Endodermal cell (in vitro differentiated cells): ENCODE data around the gene MPST. TPM values are rescaled to one million over a fixed set of nuclear protein-coding genes. Genes with fewer than 3 reads are reported as not detected.

ENCODE experiments used
- DNase-seq: peaks from one replicate; pipeline ENCODE4 v3.0.0-alpha.2; 2017
- H3K27ac ChIP-seq: 2 replicates; pipeline ENCODE4 v1.5.1; 2013; ENCODE audit warnings: mild to moderate bottlenecking, low read depth, low read length, moderate library complexity
- H3K27me3 ChIP-seq: 2 replicates; pipeline ENCODE4 v1.6.1; 2013; ENCODE audit warnings: mild to moderate bottlenecking, low read length, moderate library complexity; ENCODE audit not compliant: insufficient read depth, control insufficient read depth, poor library complexity, severe bottlenecking
- H3K36me3 ChIP-seq: 2 replicates; pipeline ENCODE4 v1.7.0; 2013; ENCODE audit warnings: mild to moderate bottlenecking, low read length, moderate library complexity; ENCODE audit not compliant: control insufficient read depth, insufficient read depth
- H3K4me1 ChIP-seq: one replicate; pipeline ENCODE4 v1.7.0; 2013; ENCODE audit warnings: low read length; ENCODE audit not compliant: control insufficient read depth, insufficient read depth
- H3K4me3 ChIP-seq: 2 replicates; pipeline ENCODE4 v1.5.1; 2013; ENCODE audit warnings: mild to moderate bottlenecking, low read length, moderate library complexity
- H3K9ac ChIP-seq: 2 replicates; pipeline ENCODE4 v1.6.1; 2013; ENCODE audit warnings: mild to moderate bottlenecking, low read length, moderate library complexity; ENCODE audit not compliant: poor library complexity, severe bottlenecking; ENCODE audit errors: extremely low read depth
- H3K9me3 ChIP-seq: 2 replicates; pipeline ENCODE4 v1.6.1; 2013; ENCODE audit warnings: mild to moderate bottlenecking, low read length, moderate library complexity; ENCODE audit not compliant: control insufficient read depth
- H3K27ac Mint-ChIP-seq: 2 replicates; pipeline ENCODE4 v1.8.0; 2020; ENCODE audit warnings: mixed read lengths
- H3K27me3 Mint-ChIP-seq: 2 replicates; pipeline ENCODE4 v1.8.0; 2021; ENCODE audit warnings: mild to moderate bottlenecking, mixed read lengths; ENCODE audit not compliant: insufficient read depth
- H3K36me3 Mint-ChIP-seq: 2 replicates; pipeline ENCODE4 v1.8.0; 2020; ENCODE audit warnings: low read depth, mixed read lengths
- H3K4me1 Mint-ChIP-seq: 2 replicates; pipeline ENCODE4 v1.8.0; 2020; ENCODE audit warnings: mixed read lengths
- H3K4me3 Mint-ChIP-seq: 2 replicates; pipeline ENCODE4 v1.8.0; 2020; ENCODE audit warnings: mild to moderate bottlenecking, moderate library complexity, mixed read lengths
- H3K9me3 Mint-ChIP-seq: 2 replicates; pipeline ENCODE4 v1.8.0; 2020; ENCODE audit warnings: mild to moderate bottlenecking, mixed read lengths
- WGBS, 2 experiments: methylation state at CpG; one replicate each; pipeline versions ENCODE4 v1.1.5 to v1.1.7; 2013; ENCODE audit warnings: missing lambda C conversion rate in 2 of 2, mixed read lengths in 1 of 2; ENCODE audit not compliant: insufficient coverage in 1 of 2, insufficient read length in 1 of 2; 5-methylcytosine and 5-hydroxymethylcytosine counted together
- total RNA-seq, 2 donors: library from RNA; stranded (reverse); fragmentation: NEBNext Ultra II Directional in 1 of 2; extraction: Animal tissue kit (Norgen Biotek cat#: 25700) in 1 of 2; gene quantifications; 2 replicates in 1 of 2; 3 replicates in 1 of 2; pipeline ENCODE4 v1.2.1, GENCODE V29; 2021
- TF ChIP-seq, protein P1 (sequence below): fragments of 200-600 bp; sonication (generic); conservative IDR thresholded peaks from 2 replicates; pipeline ENCODE4 v1.5.0; 2021; ENCODE audit warnings: antibody characterized with exemption, mild to moderate bottlenecking

The MPST gene
- total RNA-seq, 2 donors from 2014 or later, result 71.7 to 74.6 TPM

DNA sequence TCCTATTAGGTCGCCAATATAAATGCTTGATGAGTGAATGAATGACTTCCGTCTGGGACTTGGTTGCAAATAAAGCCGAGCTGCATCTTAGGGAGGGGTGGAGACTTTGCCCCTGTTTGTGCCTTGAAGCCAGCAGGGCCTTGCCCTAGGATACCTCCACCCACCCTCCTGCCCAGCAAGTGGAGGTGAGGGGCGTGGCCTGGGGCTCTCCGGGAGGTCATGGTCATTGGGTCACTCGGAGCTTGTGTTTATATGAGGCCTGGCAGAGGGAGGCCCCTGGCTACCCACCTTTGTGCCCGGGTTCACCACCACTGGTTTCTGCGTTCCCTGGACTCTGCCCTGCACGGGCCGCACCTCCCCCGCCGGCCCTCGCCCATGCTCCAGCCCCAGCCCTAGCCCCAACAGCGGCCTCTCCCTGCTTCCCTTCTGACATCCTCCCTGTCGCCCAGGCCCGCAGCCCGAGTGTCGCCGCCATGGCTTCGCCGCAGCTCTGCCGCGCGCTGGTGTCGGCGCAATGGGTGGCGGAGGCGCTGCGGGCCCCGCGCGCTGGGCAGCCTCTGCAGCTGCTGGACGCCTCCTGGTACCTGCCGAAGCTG, 4.3 kb downstream of the MPST start:
- Mint-ChIP-seq H3K9me3 (no peaks in the 10 kb centered on the region), H3K27ac (no peak overlapping the region), H3K4me3 (no peak overlapping the region), H3K27me3 (no peaks in the 10 kb centered on the region), H3K4me1 (no peaks in the 10 kb centered on the region), H3K36me3 (peaks cover 33% of the 10 kb centered on the region)
- Histone ChIP-seq H3K4me3 (no peak overlapping the region), H3K9me3 (no peaks in the 10 kb centered on the region), H3K27ac (no peak overlapping the region), H3K9ac (no peak overlapping the region), H3K36me3 (peaks cover 18% of the 10 kb centered on the region), H3K27me3 (no peaks in the 10 kb centered on the region), H3K4me1 (no peaks in the 10 kb centered on the region)
- TF ChIP-seq, protein P1, sequence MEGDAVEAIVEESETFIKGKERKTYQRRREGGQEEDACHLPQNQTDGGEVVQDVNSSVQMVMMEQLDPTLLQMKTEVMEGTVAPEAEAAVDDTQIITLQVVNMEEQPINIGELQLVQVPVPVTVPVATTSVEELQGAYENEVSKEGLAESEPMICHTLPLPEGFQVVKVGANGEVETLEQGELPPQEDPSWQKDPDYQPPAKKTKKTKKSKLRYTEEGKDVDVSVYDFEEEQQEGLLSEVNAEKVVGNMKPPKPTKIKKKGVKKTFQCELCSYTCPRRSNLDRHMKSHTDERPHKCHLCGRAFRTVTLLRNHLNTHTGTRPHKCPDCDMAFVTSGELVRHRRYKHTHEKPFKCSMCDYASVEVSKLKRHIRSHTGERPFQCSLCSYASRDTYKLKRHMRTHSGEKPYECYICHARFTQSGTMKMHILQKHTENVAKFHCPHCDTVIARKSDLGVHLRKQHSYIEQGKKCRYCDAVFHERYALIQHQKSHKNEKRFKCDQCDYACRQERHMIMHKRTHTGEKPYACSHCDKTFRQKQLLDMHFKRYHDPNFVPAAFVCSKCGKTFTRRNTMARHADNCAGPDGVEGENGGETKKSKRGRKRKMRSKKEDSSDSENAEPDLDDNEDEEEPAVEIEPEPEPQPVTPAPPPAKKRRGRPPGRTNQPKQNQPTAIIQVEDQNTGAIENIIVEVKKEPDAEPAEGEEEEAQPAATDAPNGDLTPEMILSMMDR, result no peak
- WGBS, 2 experiments, result 97% methylated on average over 14 to 34 of the region's 34 CpGs
- no peak for DNase-seq

DNA sequence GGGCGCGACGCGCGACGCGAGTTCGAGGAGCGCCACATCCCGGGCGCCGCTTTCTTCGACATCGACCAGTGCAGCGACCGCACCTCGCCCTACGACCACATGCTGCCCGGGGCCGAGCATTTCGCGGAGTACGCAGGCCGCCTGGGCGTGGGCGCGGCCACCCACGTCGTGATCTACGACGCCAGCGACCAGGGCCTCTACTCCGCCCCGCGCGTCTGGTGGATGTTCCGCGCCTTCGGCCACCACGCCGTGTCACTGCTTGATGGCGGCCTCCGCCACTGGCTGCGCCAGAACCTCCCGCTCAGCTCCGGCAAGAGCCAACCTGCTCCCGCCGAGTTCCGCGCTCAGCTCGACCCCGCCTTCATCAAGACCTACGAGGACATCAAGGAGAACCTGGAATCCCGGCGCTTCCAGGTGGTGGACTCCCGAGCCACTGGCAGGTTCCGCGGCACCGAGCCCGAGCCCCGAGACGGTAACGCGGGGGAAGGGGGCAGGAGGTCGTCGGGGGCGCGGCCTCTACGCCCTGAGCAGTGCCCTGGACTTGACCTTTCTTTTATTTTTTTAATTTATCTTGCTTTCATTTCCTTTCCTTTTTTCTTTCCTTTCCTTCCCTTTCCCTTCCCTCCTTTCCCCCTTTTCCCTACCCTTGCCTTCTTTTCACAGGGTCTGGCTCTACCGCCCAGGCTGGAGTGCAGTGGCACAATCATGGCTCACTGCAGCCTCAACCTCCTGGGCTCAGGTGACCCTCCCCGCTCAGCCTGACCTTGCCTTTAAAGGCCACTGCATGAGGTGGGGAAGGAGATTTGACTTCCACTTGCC, 5.0 kb downstream of the MPST start:
- no peaks in the 10 kb centered on the region for H3K9me3 ChIP-seq
- H3K9me3 Mint-ChIP-seq, result no peaks in the 10 kb centered on the region
- peaks cover 24% of the 10 kb centered on the region for H3K36me3 ChIP-seq
- H3K27ac ChIP-seq, result no peak overlapping the region
- H3K4me1 Mint-ChIP-seq, result no peaks in the 10 kb centered on the region
- no peaks in the 10 kb centered on the region for H3K4me1 ChIP-seq
- no peaks in the 10 kb centered on the region for H3K27me3 ChIP-seq
- TF ChIP-seq, protein P1, result no peak
- no peak for DNase-seq
- no peak overlapping the region for H3K9ac ChIP-seq
- peaks cover 37% of the 10 kb centered on the region for H3K36me3 Mint-ChIP-seq
- WGBS, 2 experiments, result 95 to 96% methylated on average over 57 to 71 of the region's 71 CpGs
- H3K4me3 ChIP-seq, result no peak overlapping the region
- no peaks in the 10 kb centered on the region for H3K27me3 Mint-ChIP-seq
- H3K27ac Mint-ChIP-seq, result no peak overlapping the region
- no peak overlapping the region for H3K4me3 Mint-ChIP-seq

DNA sequence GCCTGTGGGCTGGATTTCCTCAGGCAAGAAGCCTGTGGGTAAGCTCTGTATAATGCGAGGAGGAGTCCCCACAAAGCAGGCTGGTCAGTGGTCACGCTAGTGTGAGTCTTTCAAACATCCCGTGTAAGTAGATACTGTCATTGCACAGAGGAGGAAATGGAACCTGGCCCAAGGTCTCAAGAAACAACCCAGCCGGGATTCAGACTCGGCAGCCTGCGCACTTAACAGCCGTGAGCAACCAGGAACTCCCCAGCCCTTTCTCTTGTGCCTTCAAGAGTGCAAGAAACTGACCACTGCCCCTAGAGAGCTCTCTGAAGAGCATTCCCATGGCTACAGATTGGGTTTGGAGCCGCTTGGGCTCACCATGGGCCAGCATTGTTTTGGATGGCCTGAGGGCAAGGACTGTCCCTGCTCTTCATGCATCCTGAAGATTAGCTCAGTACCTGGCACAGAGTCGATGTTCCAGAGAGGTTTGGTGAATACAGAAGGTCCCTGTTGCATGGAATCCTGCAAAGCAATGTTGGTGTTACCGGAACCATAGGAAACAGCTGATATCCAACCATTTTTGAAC, 6.0 kb downstream of the MPST start:
- Histone ChIP-seq H3K4me1 (no peaks in the 10 kb centered on the region), H3K27me3 (no peaks in the 10 kb centered on the region), H3K9me3 (no peaks in the 10 kb centered on the region), H3K27ac (no peak overlapping the region), H3K9ac (no peak overlapping the region), H3K4me3 (no peak overlapping the region), H3K36me3 (peaks cover 24% of the 10 kb centered on the region)
- no peaks in the 10 kb centered on the region for H3K9me3 Mint-ChIP-seq
- H3K27ac Mint-ChIP-seq, result no peak overlapping the region
- no peaks in the 10 kb centered on the region for H3K27me3 Mint-ChIP-seq
- TF ChIP-seq, protein P1, result no peak
- peaks cover 40% of the 10 kb centered on the region for H3K36me3 Mint-ChIP-seq
- H3K4me3 Mint-ChIP-seq, result no peak overlapping the region
- no peak for DNase-seq
- no peaks in the 10 kb centered on the region for H3K4me1 Mint-ChIP-seq
- WGBS, 2 experiments, result 85 to 87% methylated on average over 10 of the region's 10 CpGs
